B cell (primary cell): ENCODE measurements around the gene FRG2. TPM values are rescaled to one million over a fixed set of nuclear protein-coding genes. Genes with fewer than 3 reads are reported as not detected.
"Not testable (repeated sequence)": the region's sequence is repeated elsewhere in the genome, so short reads cannot be mapped to it uniquely, and the experiment has no call there.

Experiments used
- ATAC-seq: fragments of 200-7000 bp; cut with Tn5 transposase; one replicate; pipeline ENCODE4 v1.10.0; 2021; ENCODE audit warnings: low read depth, mild to moderate bottlenecking, moderate number of reproducible peaks, moderate library complexity
- CTCF ChIA-PET: fragments of 350-600 bp; sonication (Branson Sonifier 250); formaldehyde crosslinking; loops from one replicate; lab custom pipeline; 2021; ENCODE audit warnings: antibody characterized with exemption, inconsistent platforms; lab: Charles Lee
- POLR2A ChIA-PET: fragments of 350-600 bp; sonication (Branson Sonifier 250); formaldehyde crosslinking; loops from one replicate; lab custom pipeline; 2021; ENCODE audit warnings: antibody characterized with exemption; lab: Charles Lee
- DNase-seq: peaks from one replicate; pipeline ENCODE4 v3.0.0; 2013
- H2AFZ ChIP-seq: 2 replicates; pipeline ENCODE4 v1.6.1; 2012; ENCODE audit warnings: mild to moderate bottlenecking, low read depth, low read length; ENCODE audit not compliant: insufficient read depth, poor library complexity, severe bottlenecking
- H3K27ac ChIP-seq, 2 donors: 1 replicate in 1 of 2; 2 replicates in 1 of 2; pipeline ENCODE4 v1.5.1; 2012 to 2013; ENCODE audit warnings: low read length in 2 of 2, mild to moderate bottlenecking in 2 of 2, moderate library complexity in 1 of 2
- H3K27me3 ChIP-seq, 4 experiments: fragments of 200-600 bp in 1 of 4; sonication (generic) in 1 of 4; replicated peaks in 1 of 4; 1 replicate in 2 of 4; 2 replicates in 2 of 4; pipeline versions ENCODE4 v1.6.1 to v1.7.0; 2013 to 2016; ENCODE audit warnings: low read length in 3 of 4, mild to moderate bottlenecking in 2 of 4, mixed read lengths in 1 of 4, moderate library complexity in 1 of 4; ENCODE audit not compliant: insufficient read depth in 4 of 4, control insufficient read depth in 3 of 4; ENCODE audit errors: control extremely low read depth in 1 of 4
- H3K36me3 ChIP-seq, 2 experiments: replicated peaks in 1 of 2; 1 replicate in 1 of 2; 2 replicates in 1 of 2; pipeline versions ENCODE4 v1.6.1 to v1.7.1; 2013; ENCODE audit warnings: low read length in 1 of 2; ENCODE audit not compliant: insufficient read depth in 2 of 2, control insufficient read depth in 1 of 2; ENCODE audit errors: control extremely low read depth in 1 of 2, extremely low read depth in 1 of 2
- H3K4me1 ChIP-seq, 2 donors: fragments of 200-600 bp in 1 of 2; sonication (generic) in 1 of 2; 1 replicate in 1 of 2; 2 replicates in 1 of 2; pipeline versions ENCODE4 v1.5.1 to v1.6.1; 2013 to 2017; ENCODE audit warnings: low read length in 2 of 2; ENCODE audit not compliant: control insufficient read depth in 2 of 2, insufficient read depth in 2 of 2
- H3K4me2 ChIP-seq: replicated peaks from 2 replicates; pipeline ENCODE3; 2012; ENCODE audit warnings: mild to moderate bottlenecking, low read depth, low read length; ENCODE audit not compliant: poor library complexity, severe bottlenecking
- H3K4me3 ChIP-seq, 5 experiments: fragments of 200-600 bp in 1 of 5; sonication (generic) in 1 of 5; 1 replicate in 3 of 5; 2 replicates in 2 of 5; pipeline versions ENCODE4 v1.5.1 to v1.7.0; 2011 to 2016; ENCODE audit warnings: low read length in 4 of 5, mild to moderate bottlenecking in 4 of 5, low read depth in 2 of 5, control low read depth in 1 of 5, moderate library complexity in 1 of 5; ENCODE audit not compliant: insufficient read depth in 1 of 5; ENCODE audit errors: control extremely low read depth in 1 of 5, extremely low read depth in 1 of 5
- H3K79me2 ChIP-seq: fragments of 200-600 bp; sonication (generic); one replicate; pipeline ENCODE4 v1.6.0; 2016; ENCODE audit warnings: low read length; ENCODE audit not compliant: control insufficient read depth, insufficient read depth
- H3K9ac ChIP-seq: fragments of 200-600 bp; sonication (generic); 2 replicates; pipeline ENCODE4 v1.6.1; 2017; ENCODE audit warnings: mild to moderate bottlenecking, low read length, moderate library complexity
- H3K9me3 ChIP-seq, 3 donors: one replicate each; pipeline versions ENCODE4 v1.6.1 to v1.7.1; 2013; ENCODE audit warnings: low read length in 2 of 3; ENCODE audit not compliant: control insufficient read depth in 2 of 3, insufficient read depth in 1 of 3; ENCODE audit errors: control extremely low read depth in 1 of 3
- H4K20me1 ChIP-seq: 2 replicates; pipeline ENCODE4 v1.6.0; 2012; ENCODE audit warnings: mild to moderate bottlenecking, low read length; ENCODE audit not compliant: insufficient read depth, control insufficient read depth, poor library complexity, severe bottlenecking
- H3K27ac Mint-ChIP-seq: one replicate; pipeline ENCODE4 v1.8.0; 2021; ENCODE audit warnings: mixed read lengths
- H3K27me3 Mint-ChIP-seq: one replicate; pipeline ENCODE4 v1.8.0; 2021; ENCODE audit warnings: mixed read lengths
- H3K4me1 Mint-ChIP-seq: one replicate; pipeline ENCODE4 v1.8.0; 2021; ENCODE audit warnings: mixed read lengths
- H3K4me3 Mint-ChIP-seq: one replicate; pipeline ENCODE4 v1.8.0; 2021; ENCODE audit warnings: mixed read lengths
- H3K9me3 Mint-ChIP-seq: one replicate; pipeline ENCODE4 v1.8.0; 2022; ENCODE audit warnings: mixed read lengths; ENCODE audit not compliant: insufficient read depth
- WGBS: methylation state at CpG from one replicate; pipeline ENCODE4 v1.1.5; 2013; ENCODE audit warnings: missing lambda C conversion rate; ENCODE audit not compliant: insufficient coverage; 5-methylcytosine and 5-hydroxymethylcytosine counted together
- intact Hi-C: fragments of 100-400 bp; cut with micrococcal nuclease; formaldehyde crosslinking; loops from one replicate; pipeline ENCODE4 v1.10.0; 2022
- polyA minus RNA-seq: library from RNA; depleted of rRNA, polyadenylated mRNA; stranded (reverse); fragments of >200 nt; gene quantifications from 2 replicates; pipeline ENCODE4 v1.2.3, GENCODE V29; 2012
- polyA plus RNA-seq: library from polyadenylated mRNA; depleted of rRNA; stranded (reverse); fragments of >200 nt; gene quantifications from 2 replicates; pipeline ENCODE4 v1.2.3, GENCODE V29; 2012
- total RNA-seq, 2 donors: library from RNA; stranded (reverse); fragments of 120-200 nt in 1 of 2; gene quantifications; 1 replicate in 1 of 2; 2 replicates in 1 of 2; pipeline versions ENCODE4 v1.2.3 to v1.2.4, GENCODE V29; 2013 to 2022

Gene FRG2
- total RNA-seq (not detected in 2 replicates), polyA plus RNA-seq (not detected in 2 replicates), polyA minus RNA-seq (not detected in 2 replicates)
- total RNA-seq (2013) = not detected

- CTCF ChIA-PET = not testable (repeated sequence)
These were observed at the start of gene FRG2 for GRCh38 chr4:190027156-190027555. Gene FRG2 (minus strand): TSS chr4:190027256. CDS start chr4:190027204, 52 bp downstream.

DNA sequence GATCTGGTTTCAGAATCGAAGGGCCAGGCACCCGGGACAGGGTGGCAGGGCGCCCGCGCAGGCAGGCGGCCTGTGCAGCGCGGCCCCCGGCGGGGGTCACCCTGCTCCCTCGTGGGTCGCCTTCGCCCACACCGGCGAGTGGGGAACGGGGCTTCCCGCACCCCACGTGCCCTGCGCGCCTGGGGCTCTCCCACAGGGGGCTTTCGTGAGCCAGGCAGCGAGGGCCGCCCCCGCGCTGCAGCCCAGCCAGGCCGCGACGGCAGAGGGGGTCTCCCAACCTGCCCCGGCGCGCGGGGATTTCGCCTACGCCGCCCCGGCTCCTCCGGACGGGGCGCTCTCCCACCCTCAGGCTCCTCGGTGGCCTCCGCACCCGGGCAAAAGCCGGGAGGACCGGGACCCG, 41.3 kb upstream of the FRG2 start:
- H3K9me3 ChIP-seq, H3K4me1 Mint-ChIP-seq, H3K9ac ChIP-seq, H3K27ac ChIP-seq, H3K27me3 ChIP-seq, H3K4me3 ChIP-seq, ATAC-seq, H4K20me1 ChIP-seq, H3K4me1 ChIP-seq, H2AFZ ChIP-seq, CTCF ChIA-PET, H3K79me2 ChIP-seq, H3K4me2 ChIP-seq, H3K4me3 Mint-ChIP-seq, H3K27ac Mint-ChIP-seq, POLR2A ChIA-PET, H3K36me3 ChIP-seq, intact Hi-C loops, H3K27me3 Mint-ChIP-seq, H3K9me3 Mint-ChIP-seq, DNase-seq: not testable (repeated sequence)
- 81% methylated on average over 30 of the region's 45 CpGs for whole genome bisulfite sequencing

More at GRCh38 chr4:190027156-190027555, at the start of gene FRG2:
- H3K79me2 ChIP-seq, H3K36me3 ChIP-seq, H3K4me3 Mint-ChIP-seq, H2AFZ ChIP-seq, H3K27me3 Mint-ChIP-seq, DNase-seq, H3K9me3 ChIP-seq, H3K27ac Mint-ChIP-seq, POLR2A ChIA-PET, H3K4me1 Mint-ChIP-seq, intact Hi-C loops, ATAC-seq, H3K4me1 ChIP-seq, H3K9me3 Mint-ChIP-seq, H3K4me3 ChIP-seq, H3K27me3 ChIP-seq, H3K9ac ChIP-seq, H4K20me1 ChIP-seq, H3K27ac ChIP-seq, H3K4me2 ChIP-seq: not testable (repeated sequence)
- WGBS = no CpG with 5 or more reads among the region's 10 CpGs

DNA sequence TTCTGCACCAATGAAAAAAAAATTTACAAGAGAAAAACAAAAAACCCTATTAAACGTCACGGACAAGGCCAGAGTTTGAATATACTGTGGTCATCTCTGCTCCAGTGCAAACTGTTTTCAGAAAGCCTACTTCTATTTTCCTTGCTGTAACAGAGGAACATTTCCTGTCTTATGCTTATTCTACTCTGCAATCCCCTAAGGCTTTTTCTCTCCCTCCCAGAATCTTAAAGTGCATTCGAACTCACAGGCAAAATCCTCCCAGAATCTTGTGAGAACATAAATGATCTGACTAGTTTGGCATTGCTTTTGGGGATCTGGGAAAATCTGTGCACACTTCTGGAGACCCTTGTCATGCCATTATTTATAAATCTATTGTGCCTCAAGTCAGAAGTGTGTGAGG, 37.7 kb upstream of the FRG2 start:
- POLR2A ChIA-PET = not testable (repeated sequence)

DNA sequence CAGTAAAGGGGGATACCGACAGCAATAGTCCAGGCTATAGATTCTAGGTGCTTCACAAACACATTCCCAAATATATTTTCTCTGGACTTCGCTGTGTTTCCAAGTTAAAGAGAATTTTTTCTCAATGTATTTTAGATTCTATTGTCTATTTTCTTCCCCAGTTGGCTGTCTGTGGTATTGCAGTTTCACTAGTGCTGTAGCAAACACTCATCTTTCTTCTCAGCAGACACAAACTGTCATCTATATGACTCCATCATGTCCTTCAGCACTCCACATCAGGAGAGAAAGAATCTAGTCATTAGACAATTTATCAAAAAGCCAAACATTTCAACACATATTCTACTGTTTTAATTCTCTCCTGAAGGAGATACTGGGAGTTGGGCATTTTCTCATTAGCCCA, 37.3 kb upstream of the FRG2 start, which contains the start of gene DBET:
TSS of gene DBET (plus strand) at position 161 of the 400 bp plus-strand sequence.
- H3K9me3 ChIP-seq, H3K27ac ChIP-seq, DNase-seq, H2AFZ ChIP-seq, H3K4me2 ChIP-seq, H3K27me3 Mint-ChIP-seq, intact Hi-C loops, POLR2A ChIA-PET, H3K79me2 ChIP-seq, H3K4me1 ChIP-seq, H3K36me3 ChIP-seq, H3K4me3 Mint-ChIP-seq, H3K9me3 Mint-ChIP-seq, H3K4me1 Mint-ChIP-seq, ATAC-seq, H3K27me3 ChIP-seq, H4K20me1 ChIP-seq, CTCF ChIA-PET, H3K4me3 ChIP-seq, H3K9ac ChIP-seq, H3K27ac Mint-ChIP-seq: not testable (repeated sequence)
- no CpG with 5 or more reads among the region's 2 CpGs for WGBS

More for the DNA sequence above, 37.7 kb upstream of the FRG2 start:
- H3K4me1 Mint-ChIP-seq, intact Hi-C loops, H3K4me1 ChIP-seq, H3K27me3 ChIP-seq, H3K27me3 Mint-ChIP-seq, H3K9me3 Mint-ChIP-seq, ATAC-seq, H3K27ac ChIP-seq, H3K27ac Mint-ChIP-seq, H3K9ac ChIP-seq, CTCF ChIA-PET, H2AFZ ChIP-seq, DNase-seq, H3K4me3 ChIP-seq, H3K36me3 ChIP-seq, H3K79me2 ChIP-seq, H3K4me3 Mint-ChIP-seq, H3K4me2 ChIP-seq, H4K20me1 ChIP-seq, H3K9me3 ChIP-seq: not testable (repeated sequence)
- no CpG with 5 or more reads among the region's 3 CpGs for WGBS
